GM12878 (cell line): ENCODE data around the gene PSAPL1. TPM values are rescaled to one million over a fixed set of nuclear protein-coding genes. Genes with fewer than 3 reads are reported as not detected.

Experiments
- ATAC-seq: fragments of 200-7000 bp; cut with Tn5 transposase; 3 replicates; pipeline ENCODE4 v1.9.1; 2020; ENCODE audit warnings: mild to moderate bottlenecking, moderate library complexity
- BruUV-seq: library from RNA; stranded (reverse); fragments of 400-500 nt; replicated peaks from 2 replicates; lab custom pipeline; 2021; lab: Mats Ljungman, UMichigan
- CTCF ChIA-PET: fragments of 300-600 bp; sonication (Branson Sonifier 250); formaldehyde crosslinking; extraction: SDS; loops from one replicate; lab custom pipeline; 2021; ENCODE audit warnings: inconsistent platforms; lab: Yijun Ruan, JAX
- POLR2A ChIA-PET: fragments of 350-600 bp; formaldehyde crosslinking; extraction: SDS; loops from one replicate; lab custom pipeline; 2021; ENCODE audit warnings: inconsistent platforms; lab: Charles Lee
- RAD21 ChIA-PET: fragments of 300-600 bp; sonication (Branson Sonifier 250); formaldehyde crosslinking; loops from one replicate; lab custom pipeline; 2023; ENCODE audit warnings: antibody characterized with exemption; ENCODE audit not compliant: unreplicated experiment; lab: Charles Lee
- SMC1A ChIA-PET: fragments of 300-600 bp; sonication (Branson Sonifier 250); formaldehyde crosslinking; loops from one replicate; lab custom pipeline; 2023; ENCODE audit not compliant: unreplicated experiment, uncharacterized antibody; lab: Charles Lee
- DNase-seq: peaks from one replicate; pipeline ENCODE4 v3.0.0-alpha.2; 2011; ENCODE audit warnings: low read depth, low spot score
- FAIRE-seq: peaks from 3 replicates; lab custom pipeline; 2011; peaks lifted over from hg19 to GRCh38; lab: Jason Lieb, UNC
- H2AFZ ChIP-seq: 2 replicates; pipeline ENCODE4 v1.6.0; 2011; ENCODE audit warnings: low read depth, low read length, control low read depth; ENCODE audit not compliant: control insufficient read depth
- H3K27ac ChIP-seq: 2 replicates; pipeline ENCODE4 v1.5.1; 2011; ENCODE audit warnings: control low read depth; ENCODE audit not compliant: control insufficient read depth, insufficient read depth
- H3K27me3 ChIP-seq, 2 experiments: replicated peaks in 1 of 2; 2 replicates each; pipeline versions ENCODE4 v1.6.0 to v1.6.1; 2011; ENCODE audit warnings: low read length in 1 of 2; ENCODE audit not compliant: control insufficient read depth in 2 of 2, insufficient read depth in 2 of 2
- H3K36me3 ChIP-seq, 2 experiments: 2 replicates each; pipeline ENCODE4 v1.5.1; 2011; ENCODE audit warnings: low read length in 1 of 2; ENCODE audit not compliant: control insufficient read depth in 2 of 2, insufficient read depth in 2 of 2
- H3K4me1 ChIP-seq: 2 replicates; pipeline ENCODE4 v1.6.1; 2011; ENCODE audit warnings: mild to moderate bottlenecking, low read length, moderate library complexity, mixed read lengths; ENCODE audit not compliant: control insufficient read depth, insufficient read depth
- H3K4me2 ChIP-seq: 2 replicates; pipeline ENCODE4 v1.6.0; 2011; ENCODE audit warnings: control low read depth; ENCODE audit not compliant: control insufficient read depth, insufficient read depth
- H3K4me3 ChIP-seq: fragments of 200-600 bp; sonication (generic); 2 replicates; pipeline ENCODE4 v1.5.1; 2016
- H3K79me2 ChIP-seq: 2 replicates; pipeline ENCODE4 v1.6.0; 2011; ENCODE audit warnings: low read length; ENCODE audit not compliant: control insufficient read depth, insufficient read depth
- H3K9ac ChIP-seq: 2 replicates; pipeline ENCODE4 v1.8.0; 2011; ENCODE audit warnings: low read length, control low read depth, mixed read lengths; ENCODE audit not compliant: control insufficient read depth, insufficient read depth
- H3K9me3 ChIP-seq: replicated peaks from 3 replicates; pipeline ENCODE4 v1.5.1; 2011; ENCODE audit warnings: mild to moderate bottlenecking, low read length; ENCODE audit not compliant: control insufficient read depth, insufficient read depth
- H4K20me1 ChIP-seq: 2 replicates; pipeline ENCODE4 v1.6.0; 2011; ENCODE audit not compliant: control insufficient read depth, insufficient read depth
- BHLHE40 ChIP-seq, 2 experiments: fragments of 450-650 bp in 1 of 2; IDR thresholded peaks; 2 replicates each; pipeline ENCODE4 v1.6.1; 2011 to 2017; ENCODE audit warnings: low read depth in 2 of 2, borderline replicate concordance in 1 of 2, improper control_type of control experiment in 1 of 2, low read length in 1 of 2, mild to moderate bottlenecking in 1 of 2
- DPF2 ChIP-seq: fragments of 450-650 bp; IDR thresholded peaks from 2 replicates; pipeline ENCODE4 v1.6.1; 2017; ENCODE audit warnings: mild to moderate bottlenecking
- ESRRA ChIP-seq: IDR thresholded peaks from 2 replicates; pipeline ENCODE4 v1.6.1; 2012; ENCODE audit warnings: mild to moderate bottlenecking, low read length, improper control_type of control experiment
- PML ChIP-seq: IDR thresholded peaks from 2 replicates; pipeline ENCODE4 v1.6.1; 2012; ENCODE audit warnings: low read length, inconsistent platforms
- ZNF384 ChIP-seq: IDR thresholded peaks from 2 replicates; pipeline ENCODE4 v1.6.1; 2012; ENCODE audit warnings: low read depth, mild to moderate bottlenecking, low read length, improper control_type of control experiment, borderline replicate concordance
- WGBS: methylation state at CpG from one replicate; pipeline ENCODE4 v1.1.6; 2016; ENCODE audit warnings: low lambda C conversion rate; ENCODE audit not compliant: insufficient replicate concordance, insufficient coverage; ENCODE audit errors: missing lambda C conversion rate; 5-methylcytosine and 5-hydroxymethylcytosine counted together
- in situ Hi-C: fragments of 300-500 bp; cut with MboI; formaldehyde crosslinking; loops from 9 replicates; pipeline ENCODE4 v1.14.3; 2018; ENCODE audit warnings: mixed read lengths
- intact Hi-C: fragments of 100-400 bp; cut with micrococcal nuclease; formaldehyde crosslinking; loops from one replicate; pipeline ENCODE4 v1.14.2; 2022; ENCODE audit not compliant: unreplicated experiment
- polyA plus RNA-seq, 11 experiments: library from polyadenylated mRNA; depleted of rRNA in 4 of 11; unstranded in 6 of 11; stranded (reverse) in 5 of 11; fragments of >200 nt; fragmentation: Nextera tagmentation in 4 of 11; fragmentation: Illumina TruSeq in 1 of 11; extraction: Ambion mirVana in 4 of 11; extraction: Trizol in 1 of 11; gene quantifications; 1 replicate in 1 of 11; 2 replicates in 10 of 11; pipeline versions ENCODE4 v1.2.1 to v1.2.3, GENCODE V29; 2011 to 2016; ENCODE audit warnings: inconsistent platforms in 2 of 11, missing spikeins in 2 of 11, low read depth in 1 of 11
- total RNA-seq, 4 experiments: library from RNA; depleted of rRNA in 3 of 4; stranded (reverse); fragments of >200 nt in 3 of 4; fragmentation: Illumina TruSeq in 1 of 4; extraction: Trizol in 1 of 4; gene quantifications; 2 replicates each; pipeline versions ENCODE4 v1.2.1 to v1.2.3, GENCODE V29; 2013 to 2021
- TF ChIP-seq, protein P1 (sequence below): IDR thresholded peaks from 2 replicates; pipeline ENCODE4 v1.6.1; 2012; ENCODE audit warnings: mild to moderate bottlenecking, low read depth, low read length

The PSAPL1 gene
- total and polyA plus RNA-seq, 10 of the 15 experiments (the other 5 are each of a cell fraction or from before 2014, with no cell fraction given): not detected

DNA sequence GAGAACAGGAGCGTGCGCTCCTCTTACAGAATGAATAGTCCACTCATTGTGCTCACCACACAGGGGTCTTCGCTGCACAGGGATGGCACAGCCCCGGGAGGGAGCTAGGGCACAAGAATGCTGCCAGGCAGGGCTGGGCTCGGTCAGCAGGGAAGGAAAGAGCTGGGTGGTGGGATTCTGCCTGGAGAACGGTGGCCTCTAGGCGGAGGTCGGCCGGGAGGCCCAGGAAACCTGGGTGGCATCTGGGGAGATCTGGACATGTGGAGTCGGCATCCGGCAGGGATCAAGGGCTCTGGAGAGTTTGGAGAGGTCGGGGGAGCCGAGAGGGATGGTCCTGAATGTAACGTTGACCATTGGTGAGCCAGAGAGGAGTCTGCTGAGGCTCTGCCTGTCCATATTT, 46.5 kb upstream of the PSAPL1 start:
- Histone ChIP-seq H3K9me3 (no peaks in the 10 kb centered on the region), H3K27me3 (no peaks in the 10 kb centered on the region; a peak in 3 of 4 replicates), H4K20me1 (no peaks in the 10 kb centered on the region), H3K9ac (no peak overlapping the region), H3K4me3 (no peak overlapping the region), H3K79me2 (no peaks in the 10 kb centered on the region), H2AFZ (no peak overlapping the region), H3K36me3 (no peaks in the 10 kb centered on the region), H3K4me1 (no peaks in the 10 kb centered on the region), H3K27ac (no peak overlapping the region), H3K4me2 (no peak overlapping the region)
- intact Hi-C loops (no loop called here), in situ Hi-C loops (no loop called here)
- FAIRE-seq (no peak), ATAC-seq (no peak), DNase-seq (no peak)
- 37% methylated on average over 14 of the region's 14 CpGs for WGBS
- no TSS peak for BruUV-seq
- no peak for TF ChIP-seq DPF2
- TF ChIP-seq, protein P1, sequence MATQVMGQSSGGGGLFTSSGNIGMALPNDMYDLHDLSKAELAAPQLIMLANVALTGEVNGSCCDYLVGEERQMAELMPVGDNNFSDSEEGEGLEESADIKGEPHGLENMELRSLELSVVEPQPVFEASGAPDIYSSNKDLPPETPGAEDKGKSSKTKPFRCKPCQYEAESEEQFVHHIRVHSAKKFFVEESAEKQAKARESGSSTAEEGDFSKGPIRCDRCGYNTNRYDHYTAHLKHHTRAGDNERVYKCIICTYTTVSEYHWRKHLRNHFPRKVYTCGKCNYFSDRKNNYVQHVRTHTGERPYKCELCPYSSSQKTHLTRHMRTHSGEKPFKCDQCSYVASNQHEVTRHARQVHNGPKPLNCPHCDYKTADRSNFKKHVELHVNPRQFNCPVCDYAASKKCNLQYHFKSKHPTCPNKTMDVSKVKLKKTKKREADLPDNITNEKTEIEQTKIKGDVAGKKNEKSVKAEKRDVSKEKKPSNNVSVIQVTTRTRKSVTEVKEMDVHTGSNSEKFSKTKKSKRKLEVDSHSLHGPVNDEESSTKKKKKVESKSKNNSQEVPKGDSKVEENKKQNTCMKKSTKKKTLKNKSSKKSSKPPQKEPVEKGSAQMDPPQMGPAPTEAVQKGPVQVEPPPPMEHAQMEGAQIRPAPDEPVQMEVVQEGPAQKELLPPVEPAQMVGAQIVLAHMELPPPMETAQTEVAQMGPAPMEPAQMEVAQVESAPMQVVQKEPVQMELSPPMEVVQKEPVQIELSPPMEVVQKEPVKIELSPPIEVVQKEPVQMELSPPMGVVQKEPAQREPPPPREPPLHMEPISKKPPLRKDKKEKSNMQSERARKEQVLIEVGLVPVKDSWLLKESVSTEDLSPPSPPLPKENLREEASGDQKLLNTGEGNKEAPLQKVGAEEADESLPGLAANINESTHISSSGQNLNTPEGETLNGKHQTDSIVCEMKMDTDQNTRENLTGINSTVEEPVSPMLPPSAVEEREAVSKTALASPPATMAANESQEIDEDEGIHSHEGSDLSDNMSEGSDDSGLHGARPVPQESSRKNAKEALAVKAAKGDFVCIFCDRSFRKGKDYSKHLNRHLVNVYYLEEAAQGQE: no peak
- TF ChIP-seq ZNF384: no peak
- TF ChIP-seq BHLHE40 (IDR thresholded peaks at IDR 0.05; ENCODE audit: borderline replicate concordance in 1 of 2, low read depth in 2 of 2, low read length in 1 of 2): no peak
- no peak for TF ChIP-seq PML
- TF ChIP-seq ESRRA: no peak
- ChIA-PET CTCF (no interaction called here), SMC1A (no interaction called here), RAD21 (no interaction called here), POLR2A (no interaction called here)
